Measurements from ENCODE around the gene MARCHF4. TPM values are rescaled to one million over a fixed set of nuclear protein-coding genes. Genes with fewer than 3 reads are reported as not detected.

Gene MARCHF4
- total and polyA plus RNA-seq, 9 of the 15 experiments (the other 6 are each of a cell fraction or from before 2014, with no cell fraction given), result 0.05 TPM; not detected in 8

- no peak for TF ChIP-seq DEAF1 (CRISPR knock-in tag; IDR thresholded peaks at IDR 0.05)
- no peak for TF ChIP-seq KDM2B (CRISPR knock-in tag; IDR thresholded peaks at IDR 0.05)
- TF ChIP-seq SIN3A (IDR thresholded peaks at IDR 0.05; ENCODE audit: borderline replicate concordance in 2 of 2, control insufficient read depth in 1 of 2, low read depth in 2 of 2, low read length in 2 of 2), result no peak
- TF ChIP-seq ZNF668 (CRISPR knock-in tag; IDR thresholded peaks at IDR 0.05), result no peak
- TF ChIP-seq SAFB (IDR thresholded peaks at IDR 0.05; ENCODE audit: borderline replicate concordance, low read depth, low read length), result no peak
- TF ChIP-seq MAFK (IDR thresholded peaks at IDR 0.05; ENCODE audit: low read length), result peak; percentile 24; the same call in 1 of the 2 replicates
- TF ChIP-seq CBFB (CRISPR knock-in tag; IDR thresholded peaks at IDR 0.05), result no peak
- no peak for TF ChIP-seq ZNF695 (CRISPR knock-in tag; IDR thresholded peaks at IDR 0.05)
- TF ChIP-seq MAFG (tag; conservative IDR thresholded peaks at IDR 0.05), result peak; percentile 85
- TF ChIP-seq, protein P1, sequence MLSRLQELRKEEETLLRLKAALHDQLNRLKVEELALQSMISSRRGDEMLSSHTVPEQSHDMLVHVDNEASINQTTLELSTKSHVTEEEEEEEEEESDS (CRISPR knock-in tag; IDR thresholded peaks at IDR 0.05), result no peak
- TF ChIP-seq EP400 (IDR thresholded peaks at IDR 0.05), result no peak
- TF ChIP-seq MAFF (IDR thresholded peaks at IDR 0.05; ENCODE audit: low read length), result peak; percentile 34; the same call in 1 of the 2 replicates
- no peak for TF ChIP-seq SMARCB1 (IDR thresholded peaks at IDR 0.05; ENCODE audit: insufficient read length, low read depth)
- TF ChIP-seq ZNF384 (IDR thresholded peaks at IDR 0.05; ENCODE audit: low read depth, low read length), result no peak
- no peak for TF ChIP-seq FOXJ2 (tag; IDR thresholded peaks at IDR 0.05)
- TF ChIP-seq PCBP2 (IDR thresholded peaks at IDR 0.05; ENCODE audit: low read depth, low read length, poor library complexity, severe bottlenecking), result no peak
- TF ChIP-seq NR4A1 (CRISPR knock-in tag; IDR thresholded peaks at IDR 0.05), result no peak
- no peak for TF ChIP-seq NR4A1 (tag; IDR thresholded peaks at IDR 0.05)
- TF ChIP-seq HNRNPUL1 (IDR thresholded peaks at IDR 0.05; ENCODE audit: low read length), result no peak
- no peak for TF ChIP-seq TEAD2 (tag; IDR thresholded peaks at IDR 0.05)
- TF ChIP-seq MCM7 (IDR thresholded peaks at IDR 0.05), result no peak
- TF ChIP-seq E2F3 (CRISPR knock-in tag; IDR thresholded peaks at IDR 0.05), result no peak
- TF ChIP-seq RBM39 (optimal IDR thresholded peaks at IDR 0.05; ENCODE audit: low read depth, low read length), result no peak
- no peak for TF ChIP-seq ERF (CRISPR knock-in tag; IDR thresholded peaks at IDR 0.05)
- TF ChIP-seq TARDBP (IDR thresholded peaks at IDR 0.05), result no peak
- no peak for TF ChIP-seq PHF20 (IDR thresholded peaks at IDR 0.05; ENCODE audit: partially characterized antibody)
- TF ChIP-seq, protein P2, sequence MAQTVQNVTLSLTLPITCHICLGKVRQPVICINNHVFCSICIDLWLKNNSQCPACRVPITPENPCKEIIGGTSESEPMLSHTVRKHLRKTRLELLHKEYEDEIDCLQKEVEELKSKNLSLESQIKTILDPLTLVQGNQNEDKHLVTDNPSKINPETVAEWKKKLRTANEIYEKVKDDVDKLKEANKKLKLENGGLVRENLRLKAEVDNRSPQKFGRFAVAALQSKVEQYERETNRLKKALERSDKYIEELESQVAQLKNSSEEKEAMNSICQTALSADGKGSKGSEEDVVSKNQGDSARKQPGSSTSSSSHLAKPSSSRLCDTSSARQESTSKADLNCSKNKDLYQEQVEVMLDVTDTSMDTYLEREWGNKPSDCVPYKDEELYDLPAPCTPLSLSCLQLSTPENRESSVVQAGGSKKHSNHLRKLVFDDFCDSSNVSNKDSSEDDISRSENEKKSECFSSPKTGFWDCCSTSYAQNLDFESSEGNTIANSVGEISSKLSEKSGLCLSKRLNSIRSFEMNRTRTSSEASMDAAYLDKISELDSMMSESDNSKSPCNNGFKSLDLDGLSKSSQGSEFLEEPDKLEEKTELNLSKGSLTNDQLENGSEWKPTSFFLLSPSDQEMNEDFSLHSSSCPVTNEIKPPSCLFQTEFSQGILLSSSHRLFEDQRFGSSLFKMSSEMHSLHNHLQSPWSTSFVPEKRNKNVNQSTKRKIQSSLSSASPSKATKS (CRISPR knock-in tag; IDR thresholded peaks at IDR 0.05), result no peak
- no peak for TF ChIP-seq PHF8 (IDR thresholded peaks at IDR 0.05; ENCODE audit: borderline replicate concordance, low read length)
- TF ChIP-seq C11orf30 (IDR thresholded peaks at IDR 0.05; ENCODE audit: low read depth), result peak; percentile 86
- no peak for TF ChIP-seq RFX5 (IDR thresholded peaks at IDR 0.05; ENCODE audit: low read depth, low read length)
- TF ChIP-seq MCM2 (IDR thresholded peaks at IDR 0.05; ENCODE audit: low read depth), result no peak
Observed at GRCh38 chr2:216385478-216385877, 13.2 kb upstream of the MARCHF4 start (continued).

Measured in K562 (cell line).